AG09309 (cell line): Measurements from ENCODE around the gene TRIO.

Source experiments
- DNase-seq: peaks from one replicate; pipeline ENCODE4 v3.0.0-alpha.2; 2010; ENCODE audit warnings: low read depth
- H3K4me3 ChIP-seq: 2 replicates; pipeline ENCODE4 v1.5.1; 2011; ENCODE audit warnings: mild to moderate bottlenecking, low read depth, low read length, moderate library complexity; ENCODE audit not compliant: control insufficient read depth
- TF ChIP-seq, protein P1 (sequence below): IDR thresholded peaks from 2 replicates; pipeline ENCODE4 v1.5.1; 2011; ENCODE audit warnings: mild to moderate bottlenecking, low read depth, low read length, inconsistent platforms; ENCODE audit not compliant: insufficient read depth, control insufficient read depth; ENCODE audit errors: missing control alignments

TRIO gene

GRCh38 chr5:14191325-14191724 is 48.2 kb downstream of the TRIO start:
- TF ChIP-seq, protein P1, sequence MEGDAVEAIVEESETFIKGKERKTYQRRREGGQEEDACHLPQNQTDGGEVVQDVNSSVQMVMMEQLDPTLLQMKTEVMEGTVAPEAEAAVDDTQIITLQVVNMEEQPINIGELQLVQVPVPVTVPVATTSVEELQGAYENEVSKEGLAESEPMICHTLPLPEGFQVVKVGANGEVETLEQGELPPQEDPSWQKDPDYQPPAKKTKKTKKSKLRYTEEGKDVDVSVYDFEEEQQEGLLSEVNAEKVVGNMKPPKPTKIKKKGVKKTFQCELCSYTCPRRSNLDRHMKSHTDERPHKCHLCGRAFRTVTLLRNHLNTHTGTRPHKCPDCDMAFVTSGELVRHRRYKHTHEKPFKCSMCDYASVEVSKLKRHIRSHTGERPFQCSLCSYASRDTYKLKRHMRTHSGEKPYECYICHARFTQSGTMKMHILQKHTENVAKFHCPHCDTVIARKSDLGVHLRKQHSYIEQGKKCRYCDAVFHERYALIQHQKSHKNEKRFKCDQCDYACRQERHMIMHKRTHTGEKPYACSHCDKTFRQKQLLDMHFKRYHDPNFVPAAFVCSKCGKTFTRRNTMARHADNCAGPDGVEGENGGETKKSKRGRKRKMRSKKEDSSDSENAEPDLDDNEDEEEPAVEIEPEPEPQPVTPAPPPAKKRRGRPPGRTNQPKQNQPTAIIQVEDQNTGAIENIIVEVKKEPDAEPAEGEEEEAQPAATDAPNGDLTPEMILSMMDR = no peak
- no peak for DNase-seq
- H3K4me3 ChIP-seq = no peak overlapping the region

DNA sequence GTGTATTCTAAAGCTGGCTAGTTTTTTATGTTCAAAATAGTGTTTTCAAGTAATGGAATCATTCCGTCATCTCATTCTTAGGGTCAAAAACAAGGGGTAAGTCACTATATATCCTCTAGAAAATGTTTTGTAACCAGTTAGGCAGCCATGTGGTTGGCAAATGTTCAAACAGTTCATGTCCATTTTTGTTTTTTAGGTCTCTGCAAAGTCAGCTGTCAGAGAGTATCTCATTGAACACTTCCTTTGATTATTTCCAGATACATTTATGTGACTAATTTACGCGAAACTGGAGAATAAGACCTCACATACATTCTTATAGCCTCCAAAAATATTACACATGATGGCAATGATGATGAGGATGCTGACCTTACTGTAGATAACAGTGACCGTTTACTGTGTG is 50.4 kb downstream of the TRIO start:
- TF ChIP-seq, protein P1 = no peak
- DNase-seq = no peak
- no peak overlapping the region for H3K4me3 ChIP-seq

DNA sequence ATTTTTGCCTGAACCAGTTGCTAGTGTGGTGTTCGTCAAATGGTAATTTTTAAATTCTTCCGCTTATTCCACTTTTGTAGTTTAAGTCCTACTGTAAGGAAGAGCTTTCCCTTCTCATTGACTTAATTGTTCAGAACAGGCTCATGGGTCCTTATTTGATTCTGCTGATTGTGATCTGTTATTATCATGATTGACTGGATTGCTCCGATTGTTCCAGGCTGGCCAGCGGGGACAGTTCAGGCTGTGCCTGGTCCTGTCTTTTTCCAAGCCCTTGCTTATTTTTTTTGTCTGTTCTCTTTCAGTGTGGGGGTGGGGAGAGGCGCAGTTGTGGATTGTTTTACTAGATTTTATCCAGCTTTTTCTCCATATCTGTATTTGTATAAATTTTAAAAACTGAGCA is 52.4 kb downstream of the TRIO start:
- TF ChIP-seq, protein P1 = no peak
- no peak for DNase-seq
- no peak overlapping the region for H3K4me3 ChIP-seq

GRCh38 chr5:14197056-14197455 is 53.9 kb downstream of the TRIO start:
- TF ChIP-seq, protein P1 = no peak
- DNase-seq = no peak

DNA sequence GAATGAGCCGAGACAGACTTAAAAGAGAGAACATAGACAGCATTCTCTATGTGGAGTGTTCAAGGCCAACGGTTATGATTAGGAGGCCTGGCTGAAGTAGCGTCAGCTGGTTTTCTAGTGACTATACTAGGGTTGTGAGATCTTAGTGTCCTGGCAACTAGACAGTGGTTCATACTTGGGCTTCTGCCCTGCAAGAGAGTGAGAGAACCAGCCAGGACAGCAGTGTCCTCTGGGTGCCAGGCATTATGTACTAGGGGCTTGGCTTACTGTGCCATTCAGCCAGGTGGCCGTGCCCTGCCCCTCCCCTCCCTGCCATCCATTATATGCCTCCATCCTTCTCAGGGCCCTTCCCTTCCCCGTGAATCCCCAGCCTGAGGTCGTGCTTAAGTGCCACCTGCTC is 56.8 kb downstream of the TRIO start:
- TF ChIP-seq, protein P1 = no peak
- DNase-seq = no peak
- no peak overlapping the region for H3K4me3 ChIP-seq

More at GRCh38 chr5:14197056-14197455, 53.9 kb downstream of the TRIO start:
- H3K4me3 ChIP-seq = no peak overlapping the region

GRCh38 chr5:14200312-14200990 is 57.3 kb downstream of the TRIO start:
- TF ChIP-seq, protein P1 = no peak
- no peak overlapping the region for H3K4me3 ChIP-seq
- DNase-seq = no peak
